HEK293 (cell line): ENCODE results near the gene RHOU.
A peak's percentile ranks its signal among the peaks of the same experiment; 100 is the strongest.

Source experiments
- CTCF ChIA-PET: fragments of 350-600 bp; formaldehyde crosslinking; extraction: SDS; loops from one replicate; lab custom pipeline; 2021; ENCODE audit warnings: antibody characterized with exemption; lab: Yijun Ruan, JAX
- POLR2A ChIA-PET: fragments of 300-600 bp; formaldehyde crosslinking; extraction: SDS; loops from one replicate; lab custom pipeline; 2020; ENCODE audit warnings: antibody characterized with exemption, inconsistent platforms; lab: Yijun Ruan, JAX
- H3K27ac ChIP-seq: fragments of 200-500 bp; sonication (Bioruptor generic); 2 replicates; pipeline ENCODE4 v1.5.1; 2014; ENCODE audit warnings: low read depth, low read length, control low read depth, inconsistent platforms; ENCODE audit errors: extremely low read depth
- H3K36me3 ChIP-seq, 2 experiments: fragments of 200-500 bp in 1 of 2; sonication (Bioruptor generic) in 1 of 2; 1 replicate in 1 of 2; 2 replicates in 1 of 2; pipeline ENCODE4 v1.5.1; 2014 to 2017; ENCODE audit warnings: inconsistent platforms in 2 of 2, low read length in 2 of 2; ENCODE audit not compliant: control insufficient read depth in 2 of 2, insufficient read depth in 1 of 2
- H3K4me1 ChIP-seq: fragments of 200-500 bp; sonication (Bioruptor generic); 2 replicates; pipeline ENCODE4 v1.5.1; 2014; ENCODE audit warnings: mild to moderate bottlenecking, low read length, inconsistent platforms; ENCODE audit not compliant: control insufficient read depth, insufficient read depth
- H3K4me3 ChIP-seq: 2 replicates; pipeline ENCODE4 v1.5.1; 2011; ENCODE audit warnings: low read depth, mild to moderate bottlenecking, control low read depth, low read length, moderate library complexity
- H3K9me3 ChIP-seq: fragments of 200-500 bp; sonication (Bioruptor generic); 2 replicates; pipeline ENCODE4 v1.5.1; 2014; ENCODE audit warnings: low read depth, low read length, inconsistent platforms; ENCODE audit not compliant: control insufficient read depth, insufficient read depth
- HOXD13 ChIP-seq: sonication (generic); formaldehyde crosslinking; IDR thresholded peaks from 2 replicates; pipeline ENCODE4 v1.8.0; 2022; ENCODE audit warnings: missing genetic modification reagents, borderline replicate concordance
- SP7 ChIP-seq: fragments of 450-650 bp; formaldehyde crosslinking; IDR thresholded peaks from 2 replicates; pipeline ENCODE4 v1.5.1; 2016; ENCODE audit warnings: missing biosample characterization, missing genetic modification characterization
- ZBTB8A ChIP-seq: fragments of 450-650 bp; formaldehyde crosslinking; IDR thresholded peaks from 2 replicates; pipeline ENCODE4 v1.5.1; 2016; ENCODE audit warnings: missing biosample characterization, missing genetic modification characterization
- ZFHX2 ChIP-seq: fragments of 450-650 bp; formaldehyde crosslinking; conservative IDR thresholded peaks from 2 replicates; pipeline ENCODE4 v1.5.1; 2016; ENCODE audit warnings: missing biosample characterization, missing genetic modification characterization
- ZNF19 ChIP-seq: fragments of 450-650 bp; formaldehyde crosslinking; IDR thresholded peaks from 2 replicates; pipeline ENCODE4; 2016; ENCODE audit warnings: missing biosample characterization, missing genetic modification characterization, low read depth
- ZNF202 ChIP-seq: fragments of 450-650 bp; formaldehyde crosslinking; IDR thresholded peaks from 2 replicates; pipeline ENCODE4 v1.5.1; 2016; ENCODE audit warnings: missing biosample characterization, missing genetic modification characterization, borderline replicate concordance
- ZNF350 ChIP-seq: fragments of 450-650 bp; formaldehyde crosslinking; IDR thresholded peaks from 2 replicates; pipeline ENCODE4 v1.5.0; 2017; ENCODE audit warnings: missing biosample characterization, mild to moderate bottlenecking, missing genetic modification characterization
- ZNF544 ChIP-seq: fragments of 450-650 bp; formaldehyde crosslinking; IDR thresholded peaks from 2 replicates; pipeline ENCODE4 v1.5.0; 2017; ENCODE audit warnings: missing biosample characterization, missing genetic modification characterization
- ZNF621 ChIP-seq: fragments of 450-650 bp; formaldehyde crosslinking; IDR thresholded peaks from 2 replicates; pipeline ENCODE4 v1.5.1; 2017; ENCODE audit warnings: missing biosample characterization, missing genetic modification characterization
- ZNF830 ChIP-seq: fragments of 450-650 bp; IDR thresholded peaks from 2 replicates; pipeline ENCODE4 v1.5.0; 2018; ENCODE audit warnings: missing biosample characterization, missing genetic modification characterization, low read depth, mild to moderate bottlenecking, moderate library complexity
- TF ChIP-seq, protein P1 (sequence below): fragments of 450-650 bp; formaldehyde crosslinking; IDR thresholded peaks from 2 replicates; pipeline ENCODE4 v1.5.1; 2017; ENCODE audit warnings: missing biosample characterization, missing genetic modification characterization
- TF ChIP-seq, protein P2 (sequence below): fragments of 450-650 bp; formaldehyde crosslinking; IDR thresholded peaks from 2 replicates; pipeline ENCODE4 v1.5.1; 2016; ENCODE audit warnings: missing biosample characterization, missing genetic modification characterization
- TF ChIP-seq, protein P3 (sequence below): fragments of 450-650 bp; formaldehyde crosslinking; IDR thresholded peaks from 2 replicates; pipeline ENCODE4 v1.5.1; 2017; ENCODE audit warnings: missing biosample characterization, missing genetic modification characterization

Gene RHOU

DNA sequence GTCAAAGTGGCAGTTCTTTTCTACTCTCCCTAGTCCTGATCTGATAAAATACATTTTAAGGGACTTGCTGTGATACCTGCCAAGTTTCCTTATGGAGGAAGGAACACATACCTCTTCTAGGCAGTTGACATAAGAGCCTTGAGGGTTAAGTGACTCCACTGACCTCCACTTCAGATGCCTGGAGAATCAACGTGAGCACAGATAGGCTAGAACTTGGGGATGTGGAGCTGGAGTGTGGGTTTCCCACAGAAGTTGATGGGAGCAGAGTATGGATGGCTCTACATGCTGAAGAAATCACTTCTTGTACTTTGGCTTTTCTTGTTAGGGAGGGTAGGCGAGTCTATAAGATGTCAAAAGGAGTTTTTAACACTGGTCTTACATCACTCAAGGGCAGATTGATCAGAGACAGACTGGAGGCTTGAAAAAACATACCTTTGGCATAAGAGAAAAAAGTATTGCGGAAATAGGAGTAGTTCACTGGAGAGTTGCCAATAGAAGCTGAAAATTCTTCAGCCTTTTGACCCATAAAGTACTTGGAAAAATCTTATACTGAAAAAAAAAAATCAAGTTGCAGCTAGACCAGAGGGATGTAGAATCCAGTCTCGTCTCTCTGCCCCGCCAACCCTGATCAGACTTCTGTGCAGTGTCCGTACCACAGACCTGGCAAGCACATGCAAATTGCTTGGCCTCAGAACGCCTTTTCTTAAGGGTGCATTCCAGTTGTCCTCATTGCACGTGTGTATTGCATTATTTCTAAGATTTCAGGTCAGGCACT, 5.5 kb downstream of the RHOU start:
- H3K9me3 ChIP-seq, result no peaks in the 10 kb centered on the region
- no peak overlapping the region for H3K4me3 ChIP-seq
- peaks cover 14% of the 10 kb centered on the region for H3K4me1 ChIP-seq
- peaks cover 41 to 71% of the 10 kb centered on the region in 2 experiments for H3K36me3 ChIP-seq
- no peak overlapping the region for H3K27ac ChIP-seq
- CTCF ChIA-PET, result interaction anchor here (3.6 kb wide), 1 partner anchor 514 kb away, joined by 15 read pairs; no protein-coding TSS in a partner anchor
- no peak for TF ChIP-seq ZNF202 (tag by site-specific recombination)
- TF ChIP-seq, protein P1, sequence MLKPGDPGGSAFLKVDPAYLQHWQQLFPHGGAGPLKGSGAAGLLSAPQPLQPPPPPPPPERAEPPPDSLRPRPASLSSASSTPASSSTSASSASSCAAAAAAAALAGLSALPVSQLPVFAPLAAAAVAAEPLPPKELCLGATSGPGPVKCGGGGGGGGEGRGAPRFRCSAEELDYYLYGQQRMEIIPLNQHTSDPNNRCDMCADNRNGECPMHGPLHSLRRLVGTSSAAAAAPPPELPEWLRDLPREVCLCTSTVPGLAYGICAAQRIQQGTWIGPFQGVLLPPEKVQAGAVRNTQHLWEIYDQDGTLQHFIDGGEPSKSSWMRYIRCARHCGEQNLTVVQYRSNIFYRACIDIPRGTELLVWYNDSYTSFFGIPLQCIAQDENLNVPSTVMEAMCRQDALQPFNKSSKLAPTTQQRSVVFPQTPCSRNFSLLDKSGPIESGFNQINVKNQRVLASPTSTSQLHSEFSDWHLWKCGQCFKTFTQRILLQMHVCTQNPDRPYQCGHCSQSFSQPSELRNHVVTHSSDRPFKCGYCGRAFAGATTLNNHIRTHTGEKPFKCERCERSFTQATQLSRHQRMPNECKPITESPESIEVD (tag by site-specific recombination), result peak; percentile 32; the same call in 1 of the 2 replicates
- TF ChIP-seq, all 188 proteins: peak for 1
- POLR2A ChIA-PET, result no interaction called here

DNA sequence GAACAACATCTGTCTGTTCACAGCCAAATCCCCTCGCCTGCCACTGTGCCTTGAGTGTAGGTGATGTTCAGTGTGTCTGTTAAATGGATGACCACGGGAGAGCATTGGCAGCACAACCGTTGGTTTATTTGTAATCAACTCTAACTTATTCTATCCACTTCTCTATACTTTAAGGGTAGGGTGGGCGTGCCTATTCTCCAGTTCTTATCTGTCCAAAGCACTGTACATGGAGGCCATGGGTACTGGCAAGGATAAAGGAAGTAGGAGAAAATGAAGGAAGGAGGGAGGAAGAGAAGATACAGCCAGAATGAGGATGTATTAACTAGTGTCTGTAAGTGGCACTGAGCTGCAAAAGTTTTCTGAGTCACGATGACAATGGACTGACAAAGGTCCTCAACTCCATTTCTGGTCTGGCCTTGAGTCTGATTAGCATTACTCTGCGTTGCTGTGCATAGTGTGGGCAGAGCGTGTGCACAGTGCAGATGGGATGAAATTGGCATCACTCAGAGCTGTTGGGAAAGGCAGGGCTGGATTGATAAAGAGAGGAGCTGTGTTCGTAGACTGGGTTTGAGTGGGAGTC, 7.1 kb downstream of the RHOU start:
- CTCF ChIA-PET, result interaction anchor here (0.9 kb wide), 1 partner anchor 485 kb away, joined by 4 read pairs; no protein-coding TSS in a partner anchor
- H3K4me1 ChIP-seq, result peaks cover 8% of the 10 kb centered on the region
- H3K36me3 ChIP-seq, result peaks cover 47 to 75% of the 10 kb centered on the region in 2 experiments
- no peaks in the 10 kb centered on the region for H3K9me3 ChIP-seq
- no peak overlapping the region for H3K4me3 ChIP-seq
- no peak for TF ChIP-seq HOXD13
- 0 out of 2 replicates have a peak, but pooled peaks have one; percentile 25 for TF ChIP-seq ZFHX2
- TF ChIP-seq, all 188 proteins: peak for 1
- POLR2A ChIA-PET, result no interaction called here
- no peak overlapping the region for H3K27ac ChIP-seq

DNA sequence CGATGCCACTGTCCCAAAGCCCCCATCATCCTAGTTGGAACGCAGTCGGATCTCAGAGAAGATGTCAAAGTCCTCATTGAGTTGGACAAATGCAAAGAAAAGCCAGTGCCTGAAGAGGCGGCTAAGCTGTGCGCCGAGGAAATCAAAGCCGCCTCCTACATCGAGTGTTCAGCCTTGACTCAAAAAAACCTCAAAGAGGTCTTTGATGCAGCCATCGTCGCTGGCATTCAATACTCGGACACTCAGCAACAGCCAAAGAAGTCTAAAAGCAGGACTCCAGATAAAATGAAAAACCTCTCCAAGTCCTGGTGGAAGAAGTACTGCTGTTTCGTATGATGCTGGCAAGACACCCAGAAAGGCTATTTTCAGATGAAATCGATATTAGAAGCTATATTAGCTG, 8.1 kb downstream of the RHOU start:
- no peak overlapping the region for H3K27ac ChIP-seq
- H3K4me3 ChIP-seq, result no peak overlapping the region
- no peak for TF ChIP-seq ZNF544 (tag by site-specific recombination)
- TF ChIP-seq, protein P2, sequence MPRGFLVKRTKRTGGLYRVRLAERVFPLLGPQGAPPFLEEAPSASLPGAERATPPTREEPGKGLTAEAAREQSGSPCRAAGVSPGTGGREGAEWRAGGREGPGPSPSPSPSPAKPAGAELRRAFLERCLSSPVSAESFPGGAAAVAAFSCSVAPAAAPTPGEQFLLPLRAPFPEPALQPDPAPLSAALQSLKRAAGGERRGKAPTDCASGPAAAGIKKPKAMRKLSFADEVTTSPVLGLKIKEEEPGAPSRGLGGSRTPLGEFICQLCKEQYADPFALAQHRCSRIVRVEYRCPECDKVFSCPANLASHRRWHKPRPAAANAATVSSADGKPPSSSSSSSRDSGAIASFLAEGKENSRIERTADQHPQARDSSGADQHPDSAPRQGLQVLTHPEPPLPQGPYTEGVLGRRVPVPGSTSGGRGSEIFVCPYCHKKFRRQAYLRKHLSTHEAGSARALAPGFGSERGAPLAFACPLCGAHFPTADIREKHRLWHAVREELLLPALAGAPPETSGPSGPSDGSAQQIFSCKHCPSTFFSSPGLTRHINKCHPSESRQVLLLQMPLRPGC (tag by site-specific recombination), result no peak
- no peak for TF ChIP-seq ZNF621 (tag by site-specific recombination)
- no peak for TF ChIP-seq SP7
- no peak for TF ChIP-seq ZNF19 (tag by site-specific recombination)
- TF ChIP-seq, protein P3, sequence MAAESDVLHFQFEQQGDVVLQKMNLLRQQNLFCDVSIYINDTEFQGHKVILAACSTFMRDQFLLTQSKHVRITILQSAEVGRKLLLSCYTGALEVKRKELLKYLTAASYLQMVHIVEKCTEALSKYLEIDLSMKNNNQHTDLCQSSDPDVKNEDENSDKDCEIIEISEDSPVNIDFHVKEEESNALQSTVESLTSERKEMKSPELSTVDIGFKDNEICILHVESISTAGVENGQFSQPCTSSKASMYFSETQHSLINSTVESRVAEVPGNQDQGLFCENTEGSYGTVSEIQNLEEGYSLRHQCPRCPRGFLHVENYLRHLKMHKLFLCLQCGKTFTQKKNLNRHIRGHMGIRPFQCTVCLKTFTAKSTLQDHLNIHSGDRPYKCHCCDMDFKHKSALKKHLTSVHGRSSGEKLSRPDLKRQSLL (tag by site-specific recombination), result no peak
- no peak for TF ChIP-seq ZBTB8A (tag by site-specific recombination)
- no peak for TF ChIP-seq ZNF350 (tag by site-specific recombination)
- TF ChIP-seq ZNF830, result no peak
- TF ChIP-seq, all 188 proteins: peak for 0
- H3K9me3 ChIP-seq, result no peaks in the 10 kb centered on the region
- POLR2A ChIA-PET, result no interaction called here
- CTCF ChIA-PET, result interaction anchor here (0.6 to 1.2 kb wide), 4 partner anchors 9 to 512 kb away, joined by 3 to 5 read pairs (median 3); no protein-coding TSS in a partner anchor
- H3K4me1 ChIP-seq, result 0 out of 2 replicates have a peak, but pooled peaks cover 3% of the 10 kb centered on the region
- H3K36me3 ChIP-seq, result peaks cover 47 to 69% of the 10 kb centered on the region in 2 experiments
